ENCODE results near the gene C22orf15. TPM values are rescaled to one million over a fixed set of nuclear protein-coding genes. Genes with fewer than 3 reads are reported as not detected.

C22orf15 gene
- polyA plus RNA-seq, 4 donors, result 1.9 to 3.1 (median 2.7) TPM

Other genes starting within 250 kb of the C22orf15 start
- gene IGLL1, start 182.7 kb upstream of the C22orf15 start, polyA plus RNA-seq (ENCODE audit: insufficient read length in 4 of 4), result 1 to 10 TPM in 2 of 4 donors, under 1 TPM in 2; 0.39 to 1.6 (median 1.0) TPM
- gene DRICH1, start 130.7 kb upstream of the C22orf15 start, polyA plus RNA-seq (ENCODE audit: insufficient read length in 4 of 4), result 1 to 10 TPM in 3 of 4 donors, under 1 TPM in 1; 0.75 to 3.7 (median 2.0) TPM
- 1 to 10 TPM; 1.8 to 4.7 (median 2.6) TPM for gene RGL4, start 72.0 kb upstream of the C22orf15 start, polyA plus RNA-seq (ENCODE audit: insufficient read length in 4 of 4)
- gene ZNF70, start 11.9 kb upstream of the C22orf15 start, polyA plus RNA-seq (ENCODE audit: insufficient read length in 4 of 4), result 1 to 10 TPM; 5.6 to 8.1 (median 7.3) TPM
- under 1 TPM; 0.56 to 0.89 (median 0.73) TPM for gene VPREB3, start 8.6 kb upstream of the C22orf15 start, polyA plus RNA-seq (ENCODE audit: insufficient read length in 4 of 4)
- 100 to 1,000 TPM in 1 of 4 donors, 10 to 100 TPM in 3; 15.5 to 114 (median 69.2) TPM for gene CHCHD10, start 5.0 kb downstream of the C22orf15 start, polyA plus RNA-seq (ENCODE audit: insufficient read length in 4 of 4)
- gene MMP11, start 9.9 kb downstream of the C22orf15 start, polyA plus RNA-seq (ENCODE audit: insufficient read length in 4 of 4), result 10 to 100 TPM; 15.2 to 80.6 (median 16.8) TPM
- gene SMARCB1, start 24.0 kb downstream of the C22orf15 start, polyA plus RNA-seq (ENCODE audit: insufficient read length in 4 of 4), result 100 to 1,000 TPM; 162 to 205 (median 186) TPM
- 1 to 10 TPM; 3.0 to 5.2 (median 4.7) TPM for gene DERL3, start 76.0 kb downstream of the C22orf15 start, polyA plus RNA-seq (ENCODE audit: insufficient read length in 4 of 4)
- gene SLC2A11, start 94.9 kb downstream of the C22orf15 start, polyA plus RNA-seq (ENCODE audit: insufficient read length in 4 of 4), result 10 to 100 TPM; 13.8 to 51.6 (median 28.8) TPM
- gene MIF, start 131.4 kb downstream of the C22orf15 start, polyA plus RNA-seq (ENCODE audit: insufficient read length in 4 of 4), result 100 to 1,000 TPM; 137 to 326 (median 165) TPM
- 10 to 100 TPM in 2 of 4 donors, 1 to 10 TPM in 2; 4.7 to 27.6 (median 10.8) TPM for gene GSTT2B, start 198.2 kb downstream of the C22orf15 start, polyA plus RNA-seq (ENCODE audit: insufficient read length in 4 of 4)
- 1 to 10 TPM; 3.9 to 8.7 (median 6.9) TPM for gene DDTL, start 203.9 kb downstream of the C22orf15 start, polyA plus RNA-seq (ENCODE audit: insufficient read length in 4 of 4)
- gene DDT, start 211.5 kb downstream of the C22orf15 start, polyA plus RNA-seq (ENCODE audit: insufficient read length in 4 of 4), result 10 to 100 TPM; 34.8 to 80.2 (median 66.9) TPM
- 1 to 10 TPM in 2 of 4 donors, under 1 TPM in 1, not detected in 1; 0.39 to 3.2 (median 1.2) TPM for gene GSTT2, start 217.1 kb downstream of the C22orf15 start, polyA plus RNA-seq (ENCODE audit: insufficient read length in 4 of 4)
- not detected for gene GSTT4, start 242.5 kb downstream of the C22orf15 start, polyA plus RNA-seq (ENCODE audit: insufficient read length in 4 of 4)
- gene CABIN1, start 248.3 kb downstream of the C22orf15 start, polyA plus RNA-seq (ENCODE audit: insufficient read length in 4 of 4), result 10 to 100 TPM; 43.5 to 63.8 (median 52.0) TPM